ENCODE results near the gene SPOUT1. TPM values are rescaled to one million over a fixed set of nuclear protein-coding genes. Genes with fewer than 3 reads are reported as not detected.

SPOUT1 gene
- total and polyA plus RNA-seq, 2 of the 13 experiments (the other 11 are each of a cell fraction or from before 2014, with no cell fraction given), result 39.0 to 45.8 TPM

- TF ChIP-seq ZBTB26 (CRISPR knock-in tag; IDR thresholded peaks at IDR 0.05; ENCODE audit: borderline replicate concordance) (no peak), ZNF740 (CRISPR knock-in tag; IDR thresholded peaks at IDR 0.05) (no peak), ZFP90 (CRISPR knock-in tag; IDR thresholded peaks at IDR 0.05; ENCODE audit: borderline replicate concordance) (0 out of 2 replicates have a peak, but pooled peaks have one; percentile 72), PTBP1 (IDR thresholded peaks at IDR 0.05; ENCODE audit: low read depth, low read length, poor library complexity, severe bottlenecking) (no peak), MXD4 (CRISPR knock-in tag; IDR thresholded peaks at IDR 0.05) (0 out of 2 replicates have a peak, but pooled peaks have one; percentile 31), ZNF770 (CRISPR knock-in tag; IDR thresholded peaks at IDR 0.05) (0 out of 2 replicates have a peak, but pooled peaks have one; percentile 14), NCOA2 (CRISPR knock-in tag; IDR thresholded peaks at IDR 0.05) (peak; percentile 31; the same call in 1 of the 2 replicates), ZNF143 (CRISPR knock-in tag; IDR thresholded peaks at IDR 0.05) (peak; percentile 36; the same call in 1 of the 2 replicates), ZFX (CRISPR knock-in tag; IDR thresholded peaks at IDR 0.05; ENCODE audit: low read depth) (peak; percentile 70), GATA4 (IDR thresholded peaks at IDR 0.05; ENCODE audit: borderline replicate concordance, low read depth) (no peak), ZNF589 (CRISPR knock-in tag; conservative IDR thresholded peaks at IDR 0.05) (no peak), TBX2 (CRISPR knock-in tag; IDR thresholded peaks at IDR 0.05; ENCODE audit: borderline replicate concordance) (peak; percentile 35; the same call in 1 of the 2 replicates), TIGD3 (CRISPR knock-in tag; IDR thresholded peaks at IDR 0.05; ENCODE audit: borderline replicate concordance) (0 out of 2 replicates have a peak, but pooled peaks have one; percentile 60), ZNF687 (CRISPR knock-in tag; IDR thresholded peaks at IDR 0.05) (peak; percentile 91), ARHGAP35 (CRISPR knock-in tag; IDR thresholded peaks at IDR 0.05; ENCODE audit: borderline replicate concordance) (no peak), ARID2 (CRISPR knock-in tag; IDR thresholded peaks at IDR 0.05; ENCODE audit: borderline replicate concordance) (no peak), ZNF383 (CRISPR knock-in tag; IDR thresholded peaks at IDR 0.05; ENCODE audit: borderline replicate concordance) (no peak), ZBTB25 (CRISPR knock-in tag; IDR thresholded peaks at IDR 0.05) (no peak), SOX5 (CRISPR knock-in tag; IDR thresholded peaks at IDR 0.05; ENCODE audit: borderline replicate concordance) (peak; percentile 27; the same call in 1 of the 2 replicates)
These were observed 34.1 kb upstream of the SPOUT1 start (continued) for GRCh38 chr9:128863647-128864046.
